ENCODE data around the gene RAB22A.

Gene RAB22A

GRCh38 chr20:58360936-58361335, 51.4 kb downstream of the RAB22A start:
- Histone ChIP-seq H3K4me1 (ENCODE audit: insufficient read depth, low read length) (no peaks in the 10 kb centered on the region), H4K20me1 (ENCODE audit: insufficient read depth, low read length) (no peaks in the 10 kb centered on the region), H3K27ac (ENCODE audit: low read length) (no peak overlapping the region), H3K9me3 (ENCODE audit: insufficient read depth, low read length, severe bottlenecking) (no peaks in the 10 kb centered on the region), H2AFZ (ENCODE audit: low read depth, low read length) (no peak overlapping the region), H3K4me2 (ENCODE audit: insufficient read depth, low read length) (no peak overlapping the region), H3K79me2 (ENCODE audit: insufficient read depth, low read length) (no peaks in the 10 kb centered on the region), H3K27me3 (ENCODE audit: insufficient read depth, low read length, poor library complexity) (no peaks in the 10 kb centered on the region), H3K36me3 (ENCODE audit: insufficient read depth, low read length) (peaks cover 53% of the 10 kb centered on the region; the same call in 1 of the 2 replicates), H3K4me3 (ENCODE audit: low read depth in 1 of 2, low read length in 2 of 2) (no peak overlapping the region), H3K9ac (ENCODE audit: low read depth, low read length) (no peak overlapping the region)
- DNase-seq (no peak), ATAC-seq (ENCODE audit: insufficient read depth, low read depth) (no peak)
- TF ChIP-seq EZH2 (IDR thresholded peaks at IDR 0.05; ENCODE audit: borderline replicate concordance, low read depth, low read length, severe bottlenecking) (no peak), CTCF (IDR thresholded peaks at IDR 0.05; ENCODE audit: borderline replicate concordance, extremely low read depth, low read length, poor library complexity, severe bottlenecking) (no peak)

DNA sequence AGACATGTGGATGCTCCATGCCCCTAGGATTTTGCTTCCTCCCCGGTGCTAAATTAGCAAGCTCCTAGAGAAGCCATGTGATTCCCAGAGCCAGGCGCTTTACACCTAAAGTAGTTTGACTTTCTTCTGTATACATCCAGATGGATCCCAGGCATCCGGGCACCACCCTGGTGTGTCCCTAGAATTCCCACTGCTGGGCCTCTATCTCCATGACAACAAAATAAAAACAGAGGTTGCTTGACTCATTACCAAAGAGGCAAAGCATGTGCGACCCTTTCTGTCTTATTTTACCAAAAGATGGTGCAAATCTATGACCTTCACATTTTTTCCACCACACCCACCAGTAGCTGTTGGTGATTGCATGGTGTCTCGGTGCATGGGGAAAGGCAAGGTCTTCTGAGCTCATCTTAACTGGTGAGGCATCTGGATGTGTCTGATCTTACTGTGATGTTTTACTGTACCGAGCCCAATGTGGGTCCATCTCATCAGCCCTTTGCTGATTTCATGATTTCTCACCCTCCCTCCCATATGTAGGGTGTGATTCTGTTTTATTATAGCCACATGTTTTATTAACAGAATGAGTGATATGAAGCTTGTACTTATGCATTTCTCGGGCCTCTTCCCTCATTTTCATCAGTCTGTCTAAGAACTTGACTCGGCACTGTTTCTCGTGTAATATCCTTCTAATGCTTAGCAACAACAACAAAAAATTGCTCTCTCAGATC, 52.1 kb downstream of the RAB22A start:
- ATAC-seq (ENCODE audit: insufficient read depth, low read depth) = no peak

DNA sequence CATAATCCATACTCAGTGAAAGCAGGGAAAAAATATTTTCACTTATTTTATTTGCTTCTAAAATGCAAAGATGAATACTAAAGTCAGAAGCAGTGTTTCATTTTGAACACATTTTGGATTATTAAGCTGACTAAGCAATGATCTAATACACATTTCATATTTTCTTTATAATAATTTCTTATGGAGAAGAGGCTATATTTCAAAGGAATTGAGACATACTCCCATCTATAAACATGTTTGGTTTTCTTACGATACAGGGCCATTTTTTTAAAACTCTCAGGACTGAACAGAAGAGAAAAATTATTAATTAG, 52.6 kb downstream of the RAB22A start:
- DNase-seq (no peak), ATAC-seq (ENCODE audit: insufficient read depth, low read depth) (no peak)
- no peaks in the 10 kb centered on the region for H3K4me1 ChIP-seq (ENCODE audit: insufficient read depth, low read length)
- H3K36me3 ChIP-seq (ENCODE audit: insufficient read depth, low read length) = peaks cover 44% of the 10 kb centered on the region; the same call in 1 of the 2 replicates
- no peak overlapping the region for H3K27ac ChIP-seq (ENCODE audit: low read length)
- no peak overlapping the region for H3K9ac ChIP-seq (ENCODE audit: low read depth, low read length)
- TF ChIP-seq CTCF (IDR thresholded peaks at IDR 0.05; ENCODE audit: borderline replicate concordance, extremely low read depth, low read length, poor library complexity, severe bottlenecking) (no peak), EZH2 (IDR thresholded peaks at IDR 0.05; ENCODE audit: borderline replicate concordance, low read depth, low read length, severe bottlenecking) (no peak)
- no peaks in the 10 kb centered on the region for H4K20me1 ChIP-seq (ENCODE audit: insufficient read depth, low read length)
- no peak overlapping the region for H2AFZ ChIP-seq (ENCODE audit: low read depth, low read length)
- H3K4me2 ChIP-seq (ENCODE audit: insufficient read depth, low read length) = no peak overlapping the region
- no peak overlapping the region for H3K4me3 ChIP-seq (ENCODE audit: low read depth in 1 of 2, low read length in 2 of 2)
- no peaks in the 10 kb centered on the region for H3K9me3 ChIP-seq (ENCODE audit: insufficient read depth, low read length, severe bottlenecking)
- H3K27me3 ChIP-seq (ENCODE audit: insufficient read depth, low read length, poor library complexity) = no peaks in the 10 kb centered on the region
- no peaks in the 10 kb centered on the region for H3K79me2 ChIP-seq (ENCODE audit: insufficient read depth, low read length)

More for the DNA sequence above, 52.1 kb downstream of the RAB22A start:
- H3K79me2 ChIP-seq (ENCODE audit: insufficient read depth, low read length) = no peaks in the 10 kb centered on the region
- TF ChIP-seq EZH2 (IDR thresholded peaks at IDR 0.05; ENCODE audit: borderline replicate concordance, low read depth, low read length, severe bottlenecking) (no peak), CTCF (IDR thresholded peaks at IDR 0.05; ENCODE audit: borderline replicate concordance, extremely low read depth, low read length, poor library complexity, severe bottlenecking) (no peak)
- H3K4me1 ChIP-seq (ENCODE audit: insufficient read depth, low read length) = no peaks in the 10 kb centered on the region
- H4K20me1 ChIP-seq (ENCODE audit: insufficient read depth, low read length) = no peaks in the 10 kb centered on the region
- no peak overlapping the region for H3K4me3 ChIP-seq (ENCODE audit: low read depth in 1 of 2, low read length in 2 of 2)
- DNase-seq = no peak
- no peak overlapping the region for H2AFZ ChIP-seq (ENCODE audit: low read depth, low read length)
- peaks cover 48% of the 10 kb centered on the region; the same call in 1 of the 2 replicates for H3K36me3 ChIP-seq (ENCODE audit: insufficient read depth, low read length)
- no peak overlapping the region for H3K9ac ChIP-seq (ENCODE audit: low read depth, low read length)
- H3K9me3 ChIP-seq (ENCODE audit: insufficient read depth, low read length, severe bottlenecking) = no peaks in the 10 kb centered on the region
- no peak overlapping the region for H3K4me2 ChIP-seq (ENCODE audit: insufficient read depth, low read length)
- H3K27ac ChIP-seq (ENCODE audit: low read length) = no peak overlapping the region
- H3K27me3 ChIP-seq (ENCODE audit: insufficient read depth, low read length, poor library complexity) = no peaks in the 10 kb centered on the region

Measured in DND-41 (cell line).